T-helper 17 cell (primary cell): ENCODE measurements around the gene HOXA1. TPM values are rescaled to one million over a fixed set of nuclear protein-coding genes. Genes with fewer than 3 reads are reported as not detected.

Source experiments
- ATAC-seq: fragments of 150-1000 bp; cut with Tn5 transposase; 2 replicates; pipeline ENCODE4 v1.10.0; 2021; ENCODE audit warnings: mild to moderate bottlenecking, moderate library complexity
- DNase-seq, 3 donors: peaks; one replicate each; pipeline versions ENCODE4 v3.0.0 to v3.0.0-alpha.2; 2020 to 2021
- H3K9me3 ChIP-seq: one replicate; pipeline ENCODE4 v1.7.0; 2013; ENCODE audit warnings: low read length, mild to moderate bottlenecking; ENCODE audit not compliant: control insufficient read depth, poor library complexity, severe bottlenecking
- H3K27ac Mint-ChIP-seq: one replicate; pipeline ENCODE4 v1.8.0; 2022; ENCODE audit warnings: mild to moderate bottlenecking, moderate library complexity, mixed read lengths
- H3K27me3 Mint-ChIP-seq: one replicate; pipeline ENCODE4 v1.8.0; 2022; ENCODE audit warnings: mixed read lengths
- H3K36me3 Mint-ChIP-seq: one replicate; pipeline ENCODE4 v1.8.0; 2022; ENCODE audit warnings: low read depth, mixed read lengths
- H3K4me1 Mint-ChIP-seq: one replicate; pipeline ENCODE4 v1.8.0; 2022; ENCODE audit warnings: mild to moderate bottlenecking, mixed read lengths
- H3K4me3 Mint-ChIP-seq: one replicate; pipeline ENCODE4 v1.8.0; 2022; ENCODE audit warnings: mild to moderate bottlenecking, moderate library complexity, mixed read lengths
- total RNA-seq, 4 donors: library from RNA in 2 of 4; stranded (reverse) in 2 of 4; gene quantifications; one replicate each; pipeline ENCODE4 v1.2.3 and lab custom pipeline; 2022 to 2026

The HOXA1 gene
- total RNA-seq, 2 donors from 2014 or later, result 0.60 to 0.72 TPM

- no peak for DNase-seq
- no peak overlapping the region for H3K27ac Mint-ChIP-seq
- H3K36me3 Mint-ChIP-seq, result peaks cover 9% of the 10 kb centered on the region
- H3K4me1 Mint-ChIP-seq, result peaks cover 23% of the 10 kb centered on the region
- H3K9me3 ChIP-seq, result no peaks in the 10 kb centered on the region
- H3K4me3 Mint-ChIP-seq, result peak overlapping the region; percentile 28
- peaks cover 78% of the 10 kb centered on the region for H3K27me3 Mint-ChIP-seq
- ATAC-seq, result no peak
Measured at GRCh38 chr7:27101171-27101956, 5.6 kb upstream of the HOXA1 start.

GRCh38 chr7:27100694-27101170 lies 4.9 kb upstream of the HOXA1 start:
- H3K9me3 ChIP-seq, result no peaks in the 10 kb centered on the region
- Mint-ChIP-seq H3K27me3 (peaks cover 76% of the 10 kb centered on the region), H3K4me1 (peaks cover 23% of the 10 kb centered on the region), H3K4me3 (no peak overlapping the region), H3K36me3 (peaks cover 9% of the 10 kb centered on the region), H3K27ac (no peak overlapping the region)
- ATAC-seq, result no peak
- no peak for DNase-seq

GRCh38 chr7:27099453-27100370 lies 3.9 kb upstream of the HOXA1 start:
- H3K4me3 Mint-ChIP-seq, result no peak overlapping the region
- no peaks in the 10 kb centered on the region for H3K9me3 ChIP-seq
- ATAC-seq (no peak), DNase-seq (no peak)
- peaks cover 30% of the 10 kb centered on the region for H3K4me1 Mint-ChIP-seq
- no peak overlapping the region for H3K27ac Mint-ChIP-seq
- H3K27me3 Mint-ChIP-seq, result peaks cover 81% of the 10 kb centered on the region
- peaks cover 9% of the 10 kb centered on the region for H3K36me3 Mint-ChIP-seq

DNA sequence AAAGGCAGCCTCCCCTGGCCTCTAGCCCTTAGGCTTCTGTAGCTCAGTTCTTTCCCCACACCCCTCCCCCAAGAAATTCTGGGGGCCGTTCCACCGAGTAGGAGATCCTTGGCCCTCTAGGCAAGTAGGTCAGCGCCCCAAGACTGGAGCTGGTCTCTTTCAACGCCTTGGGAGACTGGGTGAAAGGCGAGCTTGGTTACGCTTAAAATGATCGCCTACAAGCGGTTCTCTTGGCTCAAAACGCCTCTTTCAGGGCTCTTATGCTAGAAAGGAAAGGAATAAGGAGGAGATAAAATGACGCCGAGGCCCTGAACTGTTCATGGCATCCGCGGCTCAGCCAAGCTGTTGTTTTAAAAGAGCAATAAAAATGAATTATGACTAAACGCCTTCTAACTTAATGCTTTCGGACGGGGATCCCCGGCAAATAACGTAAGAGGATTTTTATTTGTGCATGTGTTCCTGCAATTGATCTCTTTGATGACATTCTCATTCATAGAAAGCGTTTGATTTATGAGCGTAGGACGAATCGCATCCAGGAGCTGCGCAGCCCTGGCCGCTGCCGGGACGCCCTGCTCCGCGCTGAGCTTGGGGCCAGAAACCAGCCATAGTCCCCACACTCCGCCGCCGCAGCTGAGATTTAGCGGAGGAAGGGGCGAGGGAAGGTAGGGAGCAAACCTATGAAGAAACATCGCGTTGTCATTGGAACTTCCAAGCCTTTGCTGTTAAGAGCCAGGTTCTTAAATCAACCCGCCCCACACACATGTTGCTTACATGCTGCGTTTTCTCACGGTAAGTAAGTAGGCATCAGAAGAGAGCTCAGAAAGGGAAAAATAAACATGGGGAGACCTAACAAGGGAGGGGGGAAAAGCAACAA lies 3.0 kb upstream of the HOXA1 start:
- peaks cover 12% of the 10 kb centered on the region for H3K36me3 Mint-ChIP-seq
- DNase-seq (no peak), ATAC-seq (no peak)
- H3K4me1 Mint-ChIP-seq, result peaks cover 31% of the 10 kb centered on the region
- H3K9me3 ChIP-seq, result no peaks in the 10 kb centered on the region
- peak overlapping the region; percentile 19 for H3K4me3 Mint-ChIP-seq
- H3K27me3 Mint-ChIP-seq, result peaks cover 83% of the 10 kb centered on the region
- no peak overlapping the region for H3K27ac Mint-ChIP-seq

- H3K27ac Mint-ChIP-seq, result no peak overlapping the region
- H3K9me3 ChIP-seq, result no peaks in the 10 kb centered on the region
- peaks cover 28% of the 10 kb centered on the region for H3K4me1 Mint-ChIP-seq
- DNase-seq (no peak), ATAC-seq (no peak)
- H3K27me3 Mint-ChIP-seq, result peaks cover 83% of the 10 kb centered on the region
- H3K36me3 Mint-ChIP-seq, result peaks cover 9% of the 10 kb centered on the region
- peak overlapping the region; percentile 92 for H3K4me3 Mint-ChIP-seq
Measured at GRCh38 chr7:27097686-27098577, 2.1 kb upstream of the HOXA1 start.

DNA sequence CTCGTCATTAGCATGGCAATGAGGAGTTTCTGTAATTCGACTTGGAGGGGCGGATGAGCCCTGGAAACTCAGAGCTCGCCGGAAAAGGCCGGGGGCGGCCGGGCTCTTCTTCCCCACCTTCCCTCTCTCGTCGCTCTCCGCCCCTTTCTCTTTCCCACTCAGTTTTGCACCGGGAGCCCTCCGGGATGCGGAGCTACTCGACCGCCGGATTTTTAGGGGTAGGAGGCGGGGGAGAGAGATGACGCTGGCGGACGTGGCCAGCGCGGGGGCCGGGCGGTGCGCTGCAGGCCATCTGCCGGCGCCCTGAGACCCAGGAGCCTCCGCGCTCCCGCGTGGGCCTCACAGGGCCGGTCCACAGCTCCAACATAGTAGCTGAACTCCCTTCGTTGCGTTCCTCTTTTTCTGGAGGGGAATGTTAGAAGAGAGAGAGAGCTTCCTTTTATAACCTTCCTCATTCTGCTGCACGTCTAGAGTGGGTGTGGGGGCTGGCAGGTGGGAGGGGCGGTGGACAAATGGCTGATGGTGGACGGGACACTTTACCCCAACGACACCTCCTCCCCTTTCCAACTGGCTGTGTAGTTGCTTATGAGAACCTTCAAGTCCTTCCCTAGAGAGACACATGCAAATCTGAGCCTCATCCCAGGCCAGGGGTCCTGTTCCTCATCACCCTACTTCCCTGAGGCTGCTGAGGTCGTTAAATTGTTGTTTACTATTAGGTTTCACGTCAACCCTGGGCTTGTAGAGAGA lies 1.1 kb upstream of the HOXA1 start:
- ATAC-seq (no peak), DNase-seq (no peak)
- Mint-ChIP-seq H3K4me1 (peaks cover 24% of the 10 kb centered on the region), H3K36me3 (peaks cover 6% of the 10 kb centered on the region), H3K27ac (no peak overlapping the region), H3K27me3 (peaks cover 84% of the 10 kb centered on the region), H3K4me3 (peak overlapping the region; percentile 92)
- no peaks in the 10 kb centered on the region for H3K9me3 ChIP-seq

- DNase-seq (no peak), ATAC-seq (peak; percentile 14)
- peak overlapping the region; percentile 92 for H3K4me3 Mint-ChIP-seq
- H3K4me1 Mint-ChIP-seq, result peaks cover 24% of the 10 kb centered on the region
- peaks cover 8% of the 10 kb centered on the region for H3K36me3 Mint-ChIP-seq
- no peaks in the 10 kb centered on the region for H3K9me3 ChIP-seq
- peak overlapping the region; percentile 66 for H3K27ac Mint-ChIP-seq
- H3K27me3 Mint-ChIP-seq, result peaks cover 84% of the 10 kb centered on the region
Measured at GRCh38 chr7:27095050-27095896, 527 bp downstream of the HOXA1 start.

DNA sequence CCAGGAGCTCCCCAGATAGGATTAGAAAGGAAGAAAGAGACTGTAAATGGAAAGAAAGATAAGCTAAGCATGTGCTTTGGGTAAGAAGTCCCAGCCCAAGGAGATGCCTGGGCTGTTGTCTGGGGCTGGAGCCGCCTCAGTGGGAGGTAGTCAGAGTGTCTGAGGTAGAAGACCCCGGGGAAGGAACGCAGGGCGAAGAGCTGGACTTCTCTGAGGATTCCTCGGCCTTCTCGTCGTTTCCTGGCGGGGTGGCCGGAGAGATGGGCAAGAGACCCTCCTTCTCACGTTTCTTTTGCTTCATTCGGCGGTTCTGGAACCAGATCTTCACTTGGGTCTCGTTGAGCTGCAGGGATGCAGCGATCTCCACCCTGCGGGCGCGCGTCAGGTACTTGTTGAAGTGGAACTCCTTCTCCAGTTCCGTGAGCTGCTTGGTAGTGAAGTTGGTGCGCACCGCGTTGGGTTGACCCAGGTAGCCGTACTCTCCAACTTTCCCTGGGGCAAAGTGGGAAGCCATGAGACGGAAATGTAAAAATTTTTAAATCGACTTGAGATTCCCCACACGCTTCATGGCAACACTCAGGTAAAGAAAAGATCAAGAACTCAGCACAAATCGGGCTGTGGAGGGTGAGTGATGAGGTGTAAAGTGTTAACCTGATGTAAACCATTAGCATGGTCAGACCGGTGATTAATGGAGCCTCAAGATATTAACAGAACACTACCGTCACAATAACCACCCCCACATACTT lies 1.3 kb downstream of the HOXA1 start:
- peak overlapping the region; percentile 66 for H3K27ac Mint-ChIP-seq
- peak overlapping the region; percentile 92 for H3K4me3 Mint-ChIP-seq
- H3K36me3 Mint-ChIP-seq, result peaks cover 6% of the 10 kb centered on the region
- DNase-seq, result no peak
- H3K27me3 Mint-ChIP-seq, result peaks cover 84% of the 10 kb centered on the region
- ATAC-seq, result no peak
- no peaks in the 10 kb centered on the region for H3K9me3 ChIP-seq
- H3K4me1 Mint-ChIP-seq, result peaks cover 24% of the 10 kb centered on the region

GRCh38 chr7:27093184-27093895 lies 2.5 kb downstream of the HOXA1 start:
- ATAC-seq (no peak), DNase-seq (no peak)
- Mint-ChIP-seq H3K27ac (no peak overlapping the region), H3K27me3 (peaks cover 84% of the 10 kb centered on the region), H3K36me3 (peaks cover 5% of the 10 kb centered on the region), H3K4me1 (peaks cover 18% of the 10 kb centered on the region), H3K4me3 (no peak overlapping the region)
- H3K9me3 ChIP-seq, result no peaks in the 10 kb centered on the region

- Mint-ChIP-seq H3K27me3 (peaks cover 85% of the 10 kb centered on the region), H3K36me3 (peaks cover 5% of the 10 kb centered on the region), H3K4me3 (no peak overlapping the region), H3K4me1 (peaks cover 17% of the 10 kb centered on the region), H3K27ac (no peak overlapping the region)
- H3K9me3 ChIP-seq, result no peaks in the 10 kb centered on the region
- DNase-seq (no peak), ATAC-seq (no peak)
Measured at GRCh38 chr7:27092819-27093110, 3.0 kb downstream of the HOXA1 start.
